Neural cell (in vitro differentiated cells): ENCODE data around the gene RNF181. TPM values are rescaled to one million over a fixed set of nuclear protein-coding genes. Genes with fewer than 3 reads are reported as not detected.

ENCODE experiments used
- H2AFZ ChIP-seq: fragments of 200-600, 300-800 bp; sonication (generic), shearing (Covaris generic); 2 replicates; pipeline ENCODE4 v1.6.0; 2014; ENCODE audit warnings: low read depth, mild to moderate bottlenecking, antibody characterized with exemption, low read length, moderate library complexity
- H3F3A ChIP-seq: fragments of 200-600 bp; shearing (Covaris generic); 2 replicates; pipeline ENCODE4 v1.6.1; 2016; ENCODE audit warnings: mild to moderate bottlenecking, moderate library complexity, mixed read lengths, antibody characterized with exemption, low read length; ENCODE audit not compliant: insufficient read depth, poor library complexity, severe bottlenecking
- H3K27ac ChIP-seq: fragments of 200-600, 300-800 bp; sonication (generic), shearing (Covaris generic); 2 replicates; pipeline ENCODE4 v1.5.1; 2014; ENCODE audit warnings: mild to moderate bottlenecking, low read length, moderate library complexity
- H3K27me3 ChIP-seq: fragments of 300-800, 200-600 bp; sonication (generic), shearing (Covaris generic); 2 replicates; pipeline ENCODE4 v1.6.0; 2014; ENCODE audit warnings: mild to moderate bottlenecking, low read depth, low read length, moderate library complexity; ENCODE audit not compliant: insufficient read depth
- H3K36me3 ChIP-seq: fragments of 300-800, 200-600 bp; sonication (generic), shearing (Covaris generic); 2 replicates; pipeline ENCODE4 v1.5.1; 2014; ENCODE audit warnings: mild to moderate bottlenecking, antibody characterized with exemption, low read length, moderate library complexity; ENCODE audit not compliant: insufficient read depth
- H3K4me2 ChIP-seq: fragments of 300-800, 200-600 bp; sonication (generic), shearing (Covaris generic); 2 replicates; pipeline ENCODE4 v1.6.0; 2014; ENCODE audit warnings: mild to moderate bottlenecking, low read length
- H3K4me3 ChIP-seq: fragments of 300-800, 200-600 bp; sonication (generic), shearing (Covaris generic); 2 replicates; pipeline ENCODE4 v1.5.1; 2014; ENCODE audit warnings: mild to moderate bottlenecking, low read length, moderate library complexity
- H3K79me2 ChIP-seq: fragments of 200-600 bp; shearing (Covaris generic); replicated peaks from 2 replicates; pipeline ENCODE4 v1.6.0; 2014; ENCODE audit warnings: mild to moderate bottlenecking, low read length, moderate library complexity; ENCODE audit not compliant: insufficient read depth
- H3K9ac ChIP-seq: fragments of 300-800, 200-600 bp; sonication (generic), shearing (Covaris generic); 2 replicates; pipeline ENCODE4 v1.6.1; 2016; ENCODE audit warnings: mild to moderate bottlenecking, low read length, mixed read lengths
- H3K9me2 ChIP-seq: fragments of 200-600 bp; shearing (Covaris generic); 2 replicates; pipeline ENCODE4 v1.6.1; 2016; ENCODE audit warnings: mild to moderate bottlenecking, low read length, mixed read lengths; ENCODE audit not compliant: insufficient read depth
- H3K9me3 ChIP-seq: fragments of 200-600, 300-800 bp; sonication (generic), shearing (Covaris generic); 2 replicates; pipeline ENCODE4 v1.6.1; 2016; ENCODE audit warnings: mild to moderate bottlenecking, mixed run types, low read length, moderate library complexity, mixed read lengths
- H4K20me1 ChIP-seq: fragments of 200-600 bp; shearing (Covaris generic); 2 replicates; pipeline ENCODE4 v1.6.1; 2016; ENCODE audit warnings: mild to moderate bottlenecking, mixed run types; ENCODE audit not compliant: insufficient read depth
- CTCF ChIP-seq: fragments of 450-650 bp; IDR thresholded peaks from 2 replicates; pipeline ENCODE4 v1.5.1; 2014; ENCODE audit warnings: antibody characterized with exemption, mild to moderate bottlenecking, moderate library complexity; ENCODE audit not compliant: poor library complexity, severe bottlenecking
- EP300 ChIP-seq: fragments of 450-650 bp; conservative IDR thresholded peaks from 2 replicates; pipeline ENCODE4 v1.6.1; 2014; ENCODE audit warnings: antibody characterized with exemption, mild to moderate bottlenecking, moderate library complexity; ENCODE audit not compliant: poor library complexity, severe bottlenecking
- EZH2 ChIP-seq: fragments of 200-600, 300-800 bp; shearing (Covaris generic), sonication (generic); IDR thresholded peaks from 2 replicates; pipeline ENCODE4 v1.6.1; 2014; ENCODE audit warnings: antibody characterized with exemption, low read length, borderline replicate concordance, mild to moderate bottlenecking; ENCODE audit not compliant: insufficient read depth, poor library complexity, severe bottlenecking
- MXI1 ChIP-seq: fragments of 450-650 bp; conservative IDR thresholded peaks from 2 replicates; pipeline ENCODE4 v1.6.1; 2014; ENCODE audit warnings: antibody characterized with exemption, mild to moderate bottlenecking; ENCODE audit not compliant: poor library complexity, severe bottlenecking
- POLR2AphosphoS5 ChIP-seq: IDR thresholded peaks from 2 replicates; pipeline ENCODE4 v1.6.1; 2012
- RAD21 ChIP-seq: fragments of 450-650 bp; conservative IDR thresholded peaks from 2 replicates; pipeline ENCODE4 v1.6.1; 2014; ENCODE audit warnings: antibody characterized with exemption, mild to moderate bottlenecking, moderate library complexity
- REST ChIP-seq: IDR thresholded peaks from 2 replicates; pipeline ENCODE4 v1.6.1; 2012; ENCODE audit warnings: borderline replicate concordance
- SMC3 ChIP-seq: fragments of 450-650 bp; conservative IDR thresholded peaks from 2 replicates; pipeline ENCODE4 v1.6.1; 2014; ENCODE audit warnings: antibody characterized with exemption, mild to moderate bottlenecking, moderate library complexity; ENCODE audit not compliant: poor library complexity
- TAF1 ChIP-seq: IDR thresholded peaks from 2 replicates; pipeline ENCODE4 v1.6.1; 2012; ENCODE audit warnings: low read depth
- polyA plus RNA-seq: library from polyadenylated mRNA; depleted of rRNA; stranded (reverse); fragments of >200 nt; gene quantifications from 2 replicates; pipeline ENCODE4 v1.2.3, GENCODE V29; 2014

RNF181 gene
- polyA plus RNA-seq, 1 donor from 2014 or later, result 330 TPM

- Histone ChIP-seq H3K4me2 (no peak overlapping the region), H3K27ac (no peak overlapping the region)
- TF ChIP-seq MXI1 (no peak), POLR2AphosphoS5 (no peak)
Observed at GRCh38 chr2:85550486-85550885, 45.1 kb upstream of the RNF181 start.

GRCh38 chr2:85551698-85552678 lies 43.6 kb upstream of the RNF181 start:
- Histone ChIP-seq H3K9me2 (no peaks in the 10 kb centered on the region), H3K9ac (no peak overlapping the region), H3F3A (no peaks in the 10 kb centered on the region), H3K79me2 (no peaks in the 10 kb centered on the region), H2AFZ (no peak overlapping the region), H3K9me3 (no peaks in the 10 kb centered on the region), H3K27ac (no peak overlapping the region), H3K27me3 (no peaks in the 10 kb centered on the region), H4K20me1 (no peaks in the 10 kb centered on the region), H3K4me2 (no peak overlapping the region), H3K36me3 (peaks cover 8% of the 10 kb centered on the region), H3K4me3 (no peak overlapping the region)
- TF ChIP-seq SMC3 (peak; percentile 98), CTCF (peak; percentile 95), TAF1 (no peak), POLR2AphosphoS5 (peak; percentile 9), RAD21 (peak; percentile 94), MXI1 (no peak), EZH2 (no peak)

More at GRCh38 chr2:85550486-85550885, 45.1 kb upstream of the RNF181 start:
- no peak overlapping the region for H3K4me3 ChIP-seq
- peaks cover 8% of the 10 kb centered on the region for H3K36me3 ChIP-seq
- no peak overlapping the region for H2AFZ ChIP-seq
- H3K79me2 ChIP-seq, result no peaks in the 10 kb centered on the region
- H3F3A ChIP-seq, result no peaks in the 10 kb centered on the region
- no peaks in the 10 kb centered on the region for H3K9me2 ChIP-seq
- H4K20me1 ChIP-seq, result no peaks in the 10 kb centered on the region
- H3K27me3 ChIP-seq, result no peaks in the 10 kb centered on the region
- H3K9me3 ChIP-seq, result no peaks in the 10 kb centered on the region
- no peak overlapping the region for H3K9ac ChIP-seq

- Histone ChIP-seq H2AFZ (no peak overlapping the region), H3K9me2 (no peaks in the 10 kb centered on the region), H3F3A (no peaks in the 10 kb centered on the region), H3K79me2 (no peaks in the 10 kb centered on the region), H3K4me3 (no peak overlapping the region), H4K20me1 (no peaks in the 10 kb centered on the region), H3K36me3 (peaks cover 8% of the 10 kb centered on the region), H3K9ac (no peak overlapping the region), H3K4me2 (no peak overlapping the region), H3K27ac (no peak overlapping the region), H3K9me3 (no peaks in the 10 kb centered on the region), H3K27me3 (no peaks in the 10 kb centered on the region)
- TF ChIP-seq CTCF (no peak), SMC3 (no peak), EZH2 (no peak), REST (no peak), EP300 (no peak), TAF1 (no peak)
Observed at GRCh38 chr2:85553184-85553583, 42.4 kb upstream of the RNF181 start.
